ENCODE data around the gene AIF1. TPM values are rescaled to one million over a fixed set of nuclear protein-coding genes. Genes with fewer than 3 reads are reported as not detected.

AIF1 gene
- not detected in 2 replicates for total RNA-seq

DNA sequence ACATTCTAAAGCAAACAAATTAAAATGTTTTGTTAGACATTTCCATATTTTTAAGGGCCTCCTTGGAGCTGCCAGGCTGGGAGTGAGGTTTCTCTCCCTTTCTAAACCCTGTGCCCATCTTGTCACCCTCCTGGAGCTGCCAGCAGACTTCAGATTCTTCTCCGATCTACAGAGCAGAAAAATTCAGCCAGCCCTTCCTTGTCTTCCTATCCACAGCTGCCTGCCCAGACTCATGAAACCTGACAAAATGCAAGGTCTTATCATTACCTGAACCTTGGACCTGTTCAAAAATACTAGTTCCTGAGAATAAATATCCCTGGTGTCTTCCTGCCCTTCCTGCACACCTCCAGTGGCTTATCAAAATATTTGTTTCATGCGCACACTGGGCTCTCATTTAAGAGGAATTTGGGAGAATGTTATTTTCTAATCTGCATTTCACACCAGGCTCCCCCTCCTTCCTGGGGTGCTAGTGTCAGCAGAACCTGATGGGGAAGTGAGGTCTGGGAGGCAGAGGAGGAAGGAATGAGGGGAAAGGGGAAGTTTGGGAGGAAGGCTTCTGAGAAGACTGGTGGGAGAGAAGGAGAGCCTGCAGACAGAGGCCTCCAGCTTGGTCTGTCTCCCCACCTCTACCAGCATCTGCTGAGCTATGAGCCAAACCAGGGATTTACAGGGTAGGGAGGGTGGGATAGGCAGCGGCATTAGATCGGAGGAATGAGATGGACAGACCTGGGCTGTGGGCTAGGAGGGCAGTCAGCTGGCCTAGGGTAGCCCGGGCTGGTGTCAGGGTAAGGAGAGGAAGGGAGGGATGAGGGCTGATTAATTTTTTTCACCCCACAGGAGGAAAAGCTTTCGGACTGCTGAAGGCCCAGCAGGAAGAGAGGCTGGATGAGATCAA is at the start of gene AIF1:
Gene AIF1 (plus strand): TSS at position 551 of the 895 bp plus-strand sequence. CDS start 96 bp downstream, at position 647.

DNA sequence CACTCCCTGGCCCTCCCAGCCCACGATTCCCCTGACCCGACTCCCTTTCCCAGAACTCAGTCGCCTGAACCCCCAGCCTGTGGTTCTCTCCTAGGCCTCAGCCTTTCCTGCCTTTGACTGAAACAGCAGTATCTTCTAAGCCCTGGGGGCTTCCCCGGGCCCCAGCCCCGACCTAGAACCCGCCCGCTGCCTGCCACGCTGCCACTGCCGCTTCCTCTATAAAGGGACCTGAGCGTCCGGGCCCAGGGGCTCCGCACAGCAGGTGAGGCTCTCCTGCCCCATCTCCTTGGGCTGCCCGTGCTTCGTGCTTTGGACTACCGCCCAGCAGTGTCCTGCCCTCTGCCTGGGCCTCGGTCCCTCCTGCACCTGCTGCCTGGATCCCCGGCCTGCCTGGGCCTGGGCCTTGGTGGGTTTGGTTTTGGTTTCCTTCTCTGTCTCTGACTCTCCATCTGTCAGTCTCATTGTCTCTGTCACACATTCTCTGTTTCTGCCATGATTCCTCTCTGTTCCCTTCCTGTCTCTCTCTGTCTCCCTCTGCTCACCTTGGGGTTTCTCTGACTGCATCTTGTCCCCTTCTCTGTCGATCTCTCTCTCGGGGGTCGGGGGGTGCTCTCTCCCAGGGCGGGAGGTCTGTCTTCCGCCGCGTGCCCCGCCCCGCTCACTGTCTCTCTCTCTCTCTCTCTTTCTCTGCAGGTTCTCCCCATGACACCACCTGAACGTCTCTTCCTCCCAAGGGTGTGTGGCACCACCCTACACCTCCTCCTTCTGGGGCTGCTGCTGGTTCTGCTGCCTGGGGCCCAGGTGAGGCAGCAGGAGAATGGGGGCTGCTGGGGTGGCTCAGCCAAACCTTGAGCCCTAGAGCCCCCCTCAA is 42.8 kb upstream of the AIF1 start, which contains the start of gene LTA:
Gene LTA (plus strand): TSS at position 249 of the 871 bp plus-strand sequence. CDS start 454 bp downstream, at position 703.

DNA sequence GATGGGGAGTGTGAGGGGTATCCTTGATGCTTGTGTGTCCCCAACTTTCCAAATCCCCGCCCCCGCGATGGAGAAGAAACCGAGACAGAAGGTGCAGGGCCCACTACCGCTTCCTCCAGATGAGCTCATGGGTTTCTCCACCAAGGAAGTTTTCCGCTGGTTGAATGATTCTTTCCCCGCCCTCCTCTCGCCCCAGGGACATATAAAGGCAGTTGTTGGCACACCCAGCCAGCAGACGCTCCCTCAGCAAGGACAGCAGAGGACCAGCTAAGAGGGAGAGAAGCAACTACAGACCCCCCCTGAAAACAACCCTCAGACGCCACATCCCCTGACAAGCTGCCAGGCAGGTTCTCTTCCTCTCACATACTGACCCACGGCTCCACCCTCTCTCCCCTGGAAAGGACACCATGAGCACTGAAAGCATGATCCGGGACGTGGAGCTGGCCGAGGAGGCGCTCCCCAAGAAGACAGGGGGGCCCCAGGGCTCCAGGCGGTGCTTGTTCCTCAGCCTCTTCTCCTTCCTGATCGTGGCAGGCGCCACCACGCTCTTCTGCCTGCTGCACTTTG is 39.6 kb upstream of the AIF1 start, which contains the start of gene TNF:
Gene TNF (plus strand): TSS at position 231 of the 567 bp plus-strand sequence. CDS start 177 bp downstream, at position 408.

DNA sequence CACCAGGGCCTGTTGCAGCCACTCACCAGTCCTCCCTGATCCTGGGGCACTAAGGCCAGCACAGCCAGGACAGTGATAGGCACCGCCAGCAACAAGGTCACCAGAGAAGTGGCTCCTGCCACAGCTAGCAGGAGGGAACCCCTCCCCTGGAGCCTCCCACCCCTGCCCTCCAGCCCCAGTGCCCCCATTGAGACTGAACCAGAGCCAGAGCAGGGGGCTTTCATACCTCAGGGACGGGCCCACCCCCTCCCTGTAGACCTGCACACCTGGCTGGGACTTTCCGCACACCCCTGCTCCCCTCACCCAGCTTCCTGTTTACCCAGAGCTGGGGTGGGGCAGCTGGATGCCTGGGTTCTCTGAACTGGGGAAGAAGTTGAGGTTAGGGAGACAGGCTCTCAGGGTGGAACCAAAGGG is 32.8 kb upstream of the AIF1 start, which contains the start of gene LTB:
Gene LTB (minus strand): TSS at position 195 of the 414 bp plus-strand sequence. CDS start 7 bp downstream, at position 188.

DNA sequence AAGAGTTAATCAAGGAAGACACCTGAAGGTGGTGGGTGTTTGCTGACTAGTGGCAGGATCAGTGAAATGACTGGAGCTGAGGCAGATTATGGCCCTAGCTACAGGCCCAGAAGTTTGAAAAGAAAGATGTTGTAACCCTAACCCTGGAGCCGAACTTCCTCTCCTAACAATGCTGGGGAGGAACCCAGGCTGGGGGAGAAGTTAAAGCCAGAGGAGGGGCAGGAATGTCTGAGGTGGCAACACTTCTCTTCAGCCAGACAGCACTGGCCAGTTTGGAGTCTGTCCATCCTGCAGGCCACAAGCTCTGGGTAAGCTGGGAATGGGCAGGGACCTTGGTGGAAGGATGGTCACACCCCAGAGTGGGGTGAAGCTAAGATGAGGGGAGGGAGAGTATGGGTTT is 29.0 kb upstream of the AIF1 start, which contains the start of gene LST1:
Gene LST1 (plus strand): TSS at position 270 of the 400 bp plus-strand sequence. CDS start 1,023 bp downstream, outside the sequence.

DNA sequence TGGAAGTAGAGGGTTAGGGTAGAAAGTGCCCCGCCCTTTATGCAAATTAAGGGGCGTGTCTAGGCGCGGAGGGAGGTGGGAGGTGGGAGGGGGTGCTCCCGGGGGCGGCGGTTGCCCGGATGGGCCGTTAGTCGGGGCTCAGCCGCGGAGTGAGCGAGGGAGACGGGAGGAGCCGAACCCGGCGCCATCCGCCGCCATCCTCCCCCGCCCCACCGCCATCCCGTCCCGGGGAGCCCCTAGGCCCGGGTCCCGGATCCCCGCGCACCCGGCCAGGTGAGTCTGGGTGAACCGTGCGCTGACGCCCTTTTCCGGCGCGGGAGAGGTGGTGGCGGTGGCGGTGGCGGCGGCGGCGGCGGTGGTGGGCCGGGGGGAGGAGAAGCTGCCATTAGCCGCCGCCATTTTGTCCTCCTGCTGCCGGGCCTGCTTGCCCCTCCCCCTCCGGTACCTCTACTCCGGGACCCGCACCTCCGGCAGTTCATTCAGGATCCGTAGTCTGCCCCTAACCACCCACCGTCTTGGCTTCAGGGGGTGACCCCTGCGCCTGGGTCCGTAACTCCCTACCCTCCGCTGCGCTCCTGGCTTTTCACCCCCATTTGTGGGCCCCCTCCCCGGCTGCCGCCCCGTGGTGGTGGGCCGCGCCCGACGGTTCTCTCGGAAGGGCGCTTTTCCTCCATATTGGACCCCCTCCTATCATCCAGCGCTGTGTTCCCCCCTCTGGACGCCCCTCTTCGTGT is 5.7 kb downstream of the AIF1 start, which contains the start of gene PRRC2A:
Gene PRRC2A (plus strand): TSS at position 130 of the 734 bp plus-strand sequence. CDS start 2,075 bp downstream, outside the sequence.

DNA sequence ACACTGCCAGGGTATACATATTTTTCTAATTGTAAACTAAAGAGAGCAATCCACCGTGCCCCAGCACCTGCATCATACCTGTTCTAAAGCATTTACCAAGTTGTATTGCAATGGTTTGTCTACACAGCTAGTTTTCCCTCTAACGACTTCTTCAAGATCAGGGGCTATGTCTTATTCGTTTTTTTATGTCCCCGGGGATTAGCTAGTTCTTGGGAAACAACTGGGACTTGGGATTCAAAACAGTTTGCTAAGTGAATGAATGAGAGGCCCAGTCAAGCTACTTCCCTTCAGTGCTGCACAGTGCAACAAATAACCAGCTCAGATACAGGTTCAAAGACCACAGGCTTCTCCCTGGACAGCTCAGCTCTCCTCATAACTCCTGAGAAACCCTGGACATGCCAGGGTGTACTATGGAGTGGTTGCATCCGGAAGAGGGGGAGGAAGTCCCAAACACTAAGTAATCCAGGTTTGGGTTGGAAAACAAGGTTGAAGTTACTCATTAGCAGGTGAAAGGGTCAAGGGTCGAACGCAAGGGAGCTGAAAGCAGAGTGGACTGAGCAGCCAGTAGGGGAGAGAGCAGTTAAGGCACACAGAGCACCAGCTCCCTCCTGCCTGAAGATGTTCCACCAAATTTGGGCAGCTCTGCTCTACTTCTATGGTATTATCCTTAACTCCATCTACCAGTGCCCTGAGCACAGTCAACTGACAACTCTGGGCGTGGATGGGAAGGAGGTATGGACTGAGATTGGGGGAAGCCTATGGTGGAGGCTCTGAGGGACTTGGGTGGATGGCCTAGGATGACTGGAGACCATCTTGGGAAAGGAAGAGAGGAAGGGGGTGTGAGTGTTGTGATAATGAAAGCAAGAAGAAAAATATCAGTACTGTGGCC is 40.6 kb downstream of the AIF1 start, which contains the start of gene APOM:
Gene APOM (plus strand): TSS at position 546 of the 889 bp plus-strand sequence. CDS start 73 bp downstream, at position 619.

DNA sequence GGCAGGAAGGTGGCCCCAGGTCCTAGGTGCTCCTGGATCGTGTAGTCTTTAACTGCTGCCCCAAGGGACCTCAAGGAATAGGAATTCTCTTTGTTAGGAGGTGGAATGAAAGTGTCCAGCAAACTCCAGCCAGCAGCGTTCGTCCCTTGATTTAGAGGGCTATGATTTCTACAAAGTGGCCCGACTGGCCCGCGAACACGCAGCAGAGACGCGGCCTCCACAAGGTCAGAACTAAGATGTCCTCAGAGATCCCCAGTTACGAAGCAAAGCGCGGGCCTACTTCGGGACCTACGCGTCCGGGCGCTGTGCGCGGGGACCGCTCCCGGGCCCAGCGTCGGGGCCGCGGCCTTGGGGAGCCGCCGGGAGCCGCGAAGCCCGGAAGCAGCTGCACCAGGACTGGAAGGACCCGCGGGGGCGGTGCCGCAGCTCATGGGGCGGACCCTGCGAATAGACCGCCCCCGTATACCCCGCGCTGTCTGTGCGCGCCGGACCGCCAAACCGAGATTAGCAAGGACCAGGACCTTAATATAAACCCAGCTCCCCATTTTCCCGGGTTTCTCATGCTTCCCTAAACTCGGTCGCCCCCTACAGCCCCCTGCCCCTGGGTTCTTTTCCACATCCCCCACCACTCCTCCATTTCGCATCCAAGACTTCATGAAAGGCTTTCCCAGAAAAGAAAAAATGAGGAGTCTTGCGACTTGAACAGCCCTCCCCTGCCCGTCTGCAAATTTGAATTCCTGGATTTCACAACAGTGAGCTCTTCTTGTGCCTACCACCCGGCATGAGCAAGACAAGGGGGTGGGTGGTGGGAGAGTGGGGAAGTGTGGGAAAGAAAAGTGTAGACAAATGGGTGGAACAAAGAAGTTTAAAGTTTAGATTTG is 45.6 kb downstream of the AIF1 start, which contains the start of gene C6orf47:
Gene C6orf47 (minus strand): TSS at position 398 of the 881 bp plus-strand sequence. CDS start 831 bp downstream, outside the sequence.

DNA sequence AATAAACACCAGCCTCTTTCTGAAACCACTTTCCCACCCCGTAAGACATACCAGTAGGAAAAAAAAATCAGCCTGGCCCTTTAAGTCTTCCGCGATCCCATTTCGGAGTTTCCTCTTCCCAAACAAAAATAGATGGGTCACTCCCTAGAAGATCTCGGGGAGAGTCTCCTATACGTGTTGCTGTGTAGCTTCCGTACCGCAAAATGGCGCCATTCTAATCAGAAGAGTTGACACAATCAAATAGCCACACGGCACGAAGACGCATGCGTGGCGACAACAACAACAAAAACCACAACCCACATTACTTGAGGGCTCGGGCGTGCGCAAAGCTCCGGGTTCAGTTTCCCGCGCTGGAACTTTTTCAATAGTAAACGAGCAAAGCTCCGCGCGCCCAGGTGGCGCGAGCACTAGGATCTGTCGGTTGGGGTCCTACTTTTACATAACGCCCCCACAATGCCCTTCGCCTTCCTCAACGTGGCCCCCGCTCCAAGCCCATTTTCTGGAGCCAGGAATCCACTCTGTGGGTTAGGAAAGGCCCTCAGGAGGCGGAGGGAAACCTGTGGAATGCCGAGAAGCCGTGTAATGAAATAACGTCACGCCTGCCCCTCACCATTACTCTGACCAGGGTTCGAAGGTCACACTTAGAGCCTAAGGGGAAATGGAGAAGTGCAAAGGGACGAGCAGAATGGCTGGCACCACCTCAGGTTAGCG is 49.9 kb downstream of the AIF1 start, which contains the start of gene GPANK1:
Gene GPANK1 (minus strand): TSS at position 208 of the 711 bp plus-strand sequence. CDS start 519 bp downstream, outside the sequence.

DNA sequence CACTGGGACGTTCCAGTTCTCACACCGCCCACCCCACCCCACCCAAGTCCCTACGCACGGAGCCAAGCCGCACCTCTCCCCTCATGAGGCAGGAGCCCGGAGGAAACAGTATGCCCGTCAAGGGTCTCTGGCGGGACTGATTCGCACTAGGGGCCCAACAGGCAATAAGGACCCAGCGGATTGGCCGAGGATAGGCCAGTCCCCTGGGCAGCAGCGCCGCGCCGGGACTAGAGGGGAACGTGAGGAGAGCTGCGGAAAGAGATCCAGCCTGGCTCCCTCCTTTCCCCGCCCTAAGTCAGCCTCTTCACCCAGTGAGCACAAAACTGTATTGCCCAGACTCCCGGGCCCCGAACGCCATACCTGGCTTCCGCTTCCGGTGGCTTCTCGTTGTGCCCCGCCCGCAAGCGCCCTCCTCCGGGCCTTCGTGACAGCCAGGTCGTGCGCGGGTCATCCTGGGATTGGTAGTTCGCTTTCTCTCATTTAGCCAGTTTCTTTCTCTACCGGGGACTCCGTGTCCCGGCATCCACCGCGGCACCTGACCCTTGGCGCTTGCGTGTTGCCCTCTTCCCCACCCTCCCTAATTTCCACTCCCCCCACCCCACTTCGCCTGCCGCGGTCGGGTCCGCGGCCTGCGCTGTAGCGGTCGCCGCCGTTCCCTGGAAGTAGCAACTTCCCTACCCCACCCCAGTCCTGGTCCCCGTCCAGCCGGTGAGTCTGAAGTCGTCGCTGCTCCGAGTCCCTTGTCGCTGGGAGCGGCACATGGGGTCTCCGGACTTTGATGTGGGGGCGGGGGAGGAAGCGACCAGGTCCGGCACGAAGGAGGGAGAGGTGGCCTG is 50.7 kb downstream of the AIF1 start, which contains the start of gene CSNK2B:
Gene CSNK2B (plus strand): TSS at position 580 of the 836 bp plus-strand sequence. CDS start 752 bp downstream, outside the sequence.

Other genes with a start within 250 kb of the AIF1 start
- 12.6 TPM in 2 replicates for gene MICA, start 211.6 kb upstream of the AIF1 start, total RNA-seq
- 2.2 and 5.1 TPM in 2 replicates for gene MICB, start 117.1 kb upstream of the AIF1 start, total RNA-seq
- not detected in 2 replicates for gene MCCD1, start 86.3 kb upstream of the AIF1 start, total RNA-seq
- gene DDX39B, start 73.2 kb upstream of the AIF1 start, total RNA-seq, result 205 and 225 TPM in 2 replicates
- gene ATP6V1G2, start 68.6 kb upstream of the AIF1 start, total RNA-seq, result 0.25 and 2.1 TPM in 2 replicates
- gene NFKBIL1, start 67.6 kb upstream of the AIF1 start, total RNA-seq, result 21.5 and 21.6 TPM in 2 replicates
- not detected in 2 replicates for gene LTA, start 42.9 kb upstream of the AIF1 start, total RNA-seq
- gene TNF, start 39.7 kb upstream of the AIF1 start, total RNA-seq, result not detected in 2 replicates
- not detected in 2 replicates for gene LTB, start 32.8 kb upstream of the AIF1 start, total RNA-seq
- not detected in 2 replicates for gene LST1, start 29.0 kb upstream of the AIF1 start, total RNA-seq
- not detected in 2 replicates for gene NCR3, start 22.2 kb upstream of the AIF1 start, total RNA-seq
- 66.0 and 73.3 TPM in 2 replicates for gene PRRC2A, start 5.5 kb downstream of the AIF1 start, total RNA-seq
- gene BAG6, start 37.4 kb downstream of the AIF1 start, total RNA-seq, result 169 and 177 TPM in 2 replicates
- 2.0 and 2.3 TPM in 2 replicates for gene APOM, start 40.7 kb downstream of the AIF1 start, total RNA-seq
- gene C6orf47, start 45.5 kb downstream of the AIF1 start, total RNA-seq, result 18.5 and 21.9 TPM in 2 replicates
- 21.4 and 23.7 TPM in 2 replicates for gene GPANK1, start 49.8 kb downstream of the AIF1 start, total RNA-seq
- 208 and 235 TPM in 2 replicates for gene CSNK2B, start 50.8 kb downstream of the AIF1 start, total RNA-seq
- gene LY6G5B, start 54.7 kb downstream of the AIF1 start, total RNA-seq, result 0.44 and 0.50 TPM in 2 replicates
- gene LY6G5C, start 65.8 kb downstream of the AIF1 start, total RNA-seq, result 0.34 TPM in 1 of 2 replicates, not detected in the other
- gene ABHD16A, start 88.1 kb downstream of the AIF1 start, total RNA-seq, result 19.1 and 24.3 TPM in 2 replicates
- not detected in 2 replicates for gene LY6G6F, start 91.6 kb downstream of the AIF1 start, total RNA-seq
- not detected in 2 replicates for gene LY6G6D, start 100.1 kb downstream of the AIF1 start, total RNA-seq
- gene LY6G6C, start 106.5 kb downstream of the AIF1 start, total RNA-seq, result not detected in 2 replicates
- 0.06 TPM in 1 of 2 replicates, not detected in the other for gene MPIG6B, start 108.1 kb downstream of the AIF1 start, total RNA-seq
- 48.5 and 60.7 TPM in 2 replicates for gene DDAH2, start 114.1 kb downstream of the AIF1 start, total RNA-seq
- 293 and 305 TPM in 2 replicates for gene CLIC1, start 121.3 kb downstream of the AIF1 start, total RNA-seq
- 1.6 and 4.2 TPM in 2 replicates for gene MSH5, start 124.8 kb downstream of the AIF1 start, total RNA-seq
- gene SAPCD1, start 147.4 kb downstream of the AIF1 start, total RNA-seq, result 0.44 and 0.50 TPM in 2 replicates
- 0.10 and 0.12 TPM in 2 replicates for gene VWA7, start 162.1 kb downstream of the AIF1 start, total RNA-seq
- 54.7 and 63.3 TPM in 2 replicates for gene VARS1, start 180.5 kb downstream of the AIF1 start, total RNA-seq
- 36.0 and 38.2 TPM in 2 replicates for gene LSM2, start 191.7 kb downstream of the AIF1 start, total RNA-seq
- 0.62 and 1.7 TPM in 2 replicates for gene HSPA1L, start 200.0 kb downstream of the AIF1 start, total RNA-seq
- gene HSPA1A, start 200.3 kb downstream of the AIF1 start, total RNA-seq, result 93.9 and 97.6 TPM in 2 replicates
- 101 and 110 TPM in 2 replicates for gene HSPA1B, start 212.5 kb downstream of the AIF1 start, total RNA-seq
- 36.7 and 43.2 TPM in 2 replicates for gene NEU1, start 247.6 kb downstream of the AIF1 start, total RNA-seq